Endothelial cell of umbilical vein (primary cell): ENCODE measurements around the gene ATXN7. TPM values are rescaled to one million over a fixed set of nuclear protein-coding genes. Genes with fewer than 3 reads are reported as not detected.

ENCODE experiments used
- BruUV-seq: library from RNA; stranded (reverse); fragments of 400-500 nt; replicated peaks from 2 replicates; lab custom pipeline; 2021; lab: Mats Ljungman, UMichigan
- CTCF ChIA-PET: fragments of 300-600, 350-600 bp; sonication (Branson Sonifier 250); formaldehyde crosslinking; loops from one replicate; lab custom pipeline; 2021; ENCODE audit warnings: antibody characterized with exemption, inconsistent platforms; lab: Charles Lee
- POLR2A ChIA-PET: fragments of 300-600, 350-600 bp; sonication (Branson Sonifier 250); formaldehyde crosslinking; loops from one replicate; lab custom pipeline; 2021; ENCODE audit warnings: antibody characterized with exemption, inconsistent platforms; lab: Charles Lee
- DNase-seq: peaks from one replicate; pipeline ENCODE4 v3.0.0-alpha.2; 2011; ENCODE audit warnings: low read depth, low spot score
- FAIRE-seq: peaks from 2 replicates; lab custom pipeline; 2011; peaks lifted over from hg19 to GRCh38; lab: Jason Lieb, UNC
- H2AFZ ChIP-seq: 2 replicates; pipeline ENCODE4 v1.6.0; 2012; ENCODE audit warnings: low read depth, low read length, control low read depth, inconsistent platforms
- H3K27ac ChIP-seq: 2 replicates; pipeline ENCODE4 v1.5.1; 2011; ENCODE audit warnings: low read depth, mild to moderate bottlenecking, control low read depth, low read length, moderate library complexity; ENCODE audit not compliant: insufficient read depth
- H3K27me3 ChIP-seq, 2 experiments: 2 replicates each; pipeline versions ENCODE4 v1.6.0 to v1.6.1; 2011; ENCODE audit warnings: low read length in 2 of 2, mixed read lengths in 1 of 2; ENCODE audit not compliant: control insufficient read depth in 2 of 2, insufficient read depth in 2 of 2
- H3K36me3 ChIP-seq, 2 experiments: 2 replicates in 1 of 2; 3 replicates in 1 of 2; pipeline ENCODE4 v1.5.1; 2011; ENCODE audit warnings: low read length in 2 of 2, mild to moderate bottlenecking in 1 of 2, moderate library complexity in 1 of 2; ENCODE audit not compliant: control insufficient read depth in 2 of 2, insufficient read depth in 2 of 2; ENCODE audit errors: extremely low read depth in 1 of 2
- H3K4me1 ChIP-seq: 3 replicates; pipeline ENCODE4 v1.5.1; 2011; ENCODE audit warnings: mild to moderate bottlenecking, low read length; ENCODE audit not compliant: control insufficient read depth, insufficient read depth; ENCODE audit errors: extremely low read depth
- H3K4me2 ChIP-seq: 2 replicates; pipeline ENCODE4 v1.6.1; 2011; ENCODE audit warnings: low read length, control low read depth, mixed read lengths; ENCODE audit not compliant: insufficient read depth
- H3K4me3 ChIP-seq, 3 experiments: fragments of 200-600 bp in 1 of 3; sonication (generic), shearing (Covaris generic) in 1 of 3; replicated peaks in 1 of 3; 2 replicates each; pipeline ENCODE4 v1.5.1; 2011 to 2016; ENCODE audit warnings: control low read depth in 3 of 3, low read length in 3 of 3, mild to moderate bottlenecking in 2 of 3, inconsistent platforms in 1 of 3, low read depth in 1 of 3, moderate library complexity in 1 of 3; ENCODE audit not compliant: insufficient read depth in 1 of 3
- H3K79me2 ChIP-seq: 2 replicates; pipeline ENCODE4 v1.6.0; 2012; ENCODE audit warnings: low read length, inconsistent platforms; ENCODE audit not compliant: control insufficient read depth, insufficient read depth
- H3K9ac ChIP-seq: replicated peaks from 2 replicates; pipeline ENCODE3; 2011; ENCODE audit warnings: low read length, control low read depth; ENCODE audit not compliant: insufficient read depth; ENCODE audit errors: extremely low read depth
- H3K9me1 ChIP-seq: replicated peaks from 3 replicates; pipeline ENCODE4 v1.6.0; 2011; ENCODE audit warnings: mild to moderate bottlenecking, low read length; ENCODE audit not compliant: control insufficient read depth, insufficient read depth; ENCODE audit errors: extremely low read depth
- H3K9me3 ChIP-seq: replicated peaks from 2 replicates; pipeline ENCODE4 v1.5.1; 2012; ENCODE audit warnings: low read length, inconsistent platforms; ENCODE audit not compliant: control insufficient read depth, insufficient read depth
- H4K20me1 ChIP-seq: replicated peaks from 2 replicates; pipeline ENCODE3; 2011; ENCODE audit warnings: mild to moderate bottlenecking, low read length; ENCODE audit not compliant: control insufficient read depth, insufficient read depth; ENCODE audit errors: extremely low read depth
- EZH2 ChIP-seq: IDR thresholded peaks from 2 replicates; pipeline ENCODE4 v1.6.1; 2012; ENCODE audit warnings: borderline replicate concordance, low read depth, mild to moderate bottlenecking, moderate library complexity, low read length, inconsistent platforms; ENCODE audit not compliant: severe bottlenecking
- FOS ChIP-seq: IDR thresholded peaks from 2 replicates; pipeline ENCODE4 v1.6.1; 2011; ENCODE audit warnings: mild to moderate bottlenecking, low read length, moderate library complexity, borderline replicate concordance; ENCODE audit not compliant: insufficient read depth
- GATA2 ChIP-seq: IDR thresholded peaks from 2 replicates; pipeline ENCODE4 v1.7.0; 2011; ENCODE audit warnings: low read depth, mild to moderate bottlenecking, moderate library complexity, mixed read lengths, low read length; ENCODE audit not compliant: insufficient read length, insufficient read depth
- JUN ChIP-seq: IDR thresholded peaks from 2 replicates; pipeline ENCODE4 v1.6.1; 2011; ENCODE audit warnings: borderline replicate concordance, low read depth; ENCODE audit not compliant: insufficient read length, insufficient read depth
- MYC ChIP-seq: IDR thresholded peaks from one replicate; pipeline ENCODE4 v1.6.1; 2011; ENCODE audit warnings: mild to moderate bottlenecking, low read depth, low read length
- POLR2A ChIP-seq: IDR thresholded peaks from 2 replicates; pipeline ENCODE4 v1.6.1; 2012; ENCODE audit warnings: low read depth, mild to moderate bottlenecking, control low read depth, low read length
- POLR2AphosphoS5 ChIP-seq: IDR thresholded peaks from 2 replicates; pipeline ENCODE4 v1.6.1; 2012; ENCODE audit warnings: low read depth, mild to moderate bottlenecking, control low read depth, low read length, moderate library complexity; ENCODE audit not compliant: insufficient read depth
- dilution Hi-C: fragments of 300-500 bp; cut with MboI; formaldehyde crosslinking; loops from one replicate; pipeline ENCODE4 v1.15.0; 2019; ENCODE audit warnings: low sequenced_read_pairs; ENCODE audit not compliant: extremely low pct_ligation_motif_present
- intact Hi-C: fragments of 100-400 bp; cut with micrococcal nuclease; formaldehyde crosslinking; loops from one replicate; pipeline ENCODE4 v1.10.0; 2022
- polyA plus RNA-seq, 4 experiments: library from polyadenylated mRNA; depleted of rRNA in 3 of 4; stranded (reverse) in 3 of 4; unstranded in 1 of 4; fragments of >200 nt; gene quantifications; 2 replicates each; pipeline versions ENCODE4 v1.2.1 to v1.2.3, GENCODE V29; 2011 to 2012; ENCODE audit warnings: missing spikeins in 1 of 4
- total RNA-seq: library from RNA; stranded (reverse); gene quantifications from 2 replicates; pipeline ENCODE4 v1.2.3, GENCODE V29; 2021
- TF ChIP-seq, protein P1 (sequence below): IDR thresholded peaks from 2 replicates; pipeline ENCODE4 v1.6.1; 2011; ENCODE audit not compliant: insufficient read depth, insufficient read length
- TF ChIP-seq, protein P2 (sequence below), 2 donors: IDR thresholded peaks; 1 replicate in 1 of 2; 2 replicates in 1 of 2; pipeline ENCODE4 v1.5.1; 2011; ENCODE audit warnings: low read length in 2 of 2, mild to moderate bottlenecking in 2 of 2, moderate library complexity in 2 of 2, control low read depth in 1 of 2, inconsistent platforms in 1 of 2, low read depth in 1 of 2; ENCODE audit not compliant: insufficient read depth in 1 of 2; ENCODE audit errors: extremely low read depth in 1 of 2

The ATXN7 gene
- total and polyA plus RNA-seq, 2 donors (not counting 3 experiments of a cell fraction or from before 2014, with no cell fraction given): 21.2 to 34.7 TPM

DNA sequence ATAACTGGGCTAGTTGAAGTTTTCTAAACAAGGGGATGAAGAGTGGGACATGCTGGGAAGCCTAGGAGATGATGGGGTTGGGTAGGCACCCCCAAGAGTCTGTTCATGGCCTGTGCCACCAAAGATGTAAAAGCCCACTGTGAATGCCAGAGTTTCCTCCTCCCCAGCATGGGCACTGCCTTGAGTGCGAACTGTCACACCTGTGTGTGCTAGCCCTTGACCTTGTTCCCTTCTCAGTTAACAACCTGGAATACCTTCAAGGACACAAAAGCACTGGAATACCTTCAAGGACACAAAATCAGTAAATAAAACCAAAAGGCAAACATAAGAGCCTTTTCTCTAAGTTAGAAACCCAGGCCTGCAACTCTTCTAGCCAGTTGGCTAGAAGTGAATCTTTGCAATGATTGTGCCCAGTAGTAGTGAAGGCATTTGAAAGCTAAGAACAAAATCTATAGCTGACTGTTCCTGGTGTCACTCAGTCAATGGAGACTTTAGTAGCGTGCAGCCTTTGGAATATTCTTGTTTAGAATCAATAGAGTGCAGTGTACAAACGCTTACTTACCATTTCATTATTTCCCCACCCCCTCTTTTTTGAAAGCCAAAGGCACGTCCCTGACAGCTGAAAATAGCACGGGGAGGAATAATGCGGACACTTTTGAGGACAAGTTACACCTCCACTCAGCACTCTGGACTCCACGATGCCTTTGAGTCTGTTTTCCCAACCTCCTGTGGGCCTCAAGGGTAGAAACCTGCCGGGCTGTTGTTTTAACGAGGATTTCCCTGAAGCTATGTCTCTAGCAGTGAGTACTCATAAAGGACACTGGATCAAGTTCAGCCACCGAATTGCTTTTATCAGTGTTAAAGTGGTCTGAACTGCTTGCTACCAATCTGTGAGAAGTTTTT lies 135.4 kb downstream of the ATXN7 start:
- Histone ChIP-seq H3K9me1 (no peaks in the 10 kb centered on the region), H3K4me2 (no peak overlapping the region), H3K79me2 (no peaks in the 10 kb centered on the region), H3K36me3 (peaks cover 2 to 20% of the 10 kb centered on the region in 2 experiments), H4K20me1 (no peaks in the 10 kb centered on the region), H3K4me1 (no peaks in the 10 kb centered on the region), H3K9me3 (no peaks in the 10 kb centered on the region), H3K27ac (no peak overlapping the region), H2AFZ (no peak overlapping the region), H3K27me3 (no peaks in the 10 kb centered on the region), H3K9ac (no peak overlapping the region), H3K4me3 (no peak overlapping the region)
- ChIA-PET CTCF (no interaction called here), POLR2A (no interaction called here)
- intact Hi-C loops (no loop called here), dilution Hi-C loops (no loop called here)
- BruUV-seq: no TSS peak
- no peak for DNase-seq
- FAIRE-seq: no peak
- no peak for TF ChIP-seq FOS
- no peak for TF ChIP-seq EZH2
- no peak for TF ChIP-seq MYC
- no peak for TF ChIP-seq GATA2
- TF ChIP-seq POLR2A: no peak
- TF ChIP-seq, protein P1, sequence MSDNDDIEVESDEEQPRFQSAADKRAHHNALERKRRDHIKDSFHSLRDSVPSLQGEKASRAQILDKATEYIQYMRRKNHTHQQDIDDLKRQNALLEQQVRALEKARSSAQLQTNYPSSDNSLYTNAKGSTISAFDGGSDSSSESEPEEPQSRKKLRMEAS: no peak

DNA sequence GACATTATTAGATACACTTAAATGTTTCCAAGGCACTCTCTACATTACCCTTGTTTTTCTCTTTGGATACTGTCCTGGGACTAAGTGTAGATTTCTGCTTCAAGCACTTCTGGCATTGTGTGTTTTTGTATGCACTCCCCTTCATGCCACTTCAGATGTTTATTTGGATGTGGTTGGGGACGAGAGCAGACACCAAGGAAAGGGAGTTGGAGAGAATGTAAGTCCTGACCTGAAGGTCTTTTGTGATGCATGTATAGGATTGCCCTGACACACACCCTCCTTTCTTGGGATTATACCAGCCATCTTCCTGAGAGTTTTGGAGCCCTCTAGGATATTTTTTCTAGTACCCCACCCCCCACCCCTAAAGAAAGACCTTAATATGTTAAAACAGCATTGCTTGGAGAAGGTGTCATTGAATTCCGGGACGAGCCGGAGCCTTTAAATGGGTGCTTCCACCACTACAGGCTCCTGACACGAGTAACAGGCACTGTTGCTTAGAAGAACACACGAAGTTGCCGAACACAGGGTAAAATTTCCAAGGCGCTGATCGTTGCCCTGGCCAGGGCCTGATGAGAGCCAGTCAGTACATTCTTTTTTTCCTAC lies 136.9 kb downstream of the ATXN7 start:
- H3K36me3 ChIP-seq: peaks cover 5 to 15% of the 10 kb centered on the region in 2 experiments
- H3K9ac ChIP-seq: no peak overlapping the region
- H3K79me2 ChIP-seq: no peaks in the 10 kb centered on the region
- no peaks in the 10 kb centered on the region for H4K20me1 ChIP-seq
- H3K4me2 ChIP-seq: no peak overlapping the region
- H3K4me3 ChIP-seq: no peak overlapping the region
- no TSS peak for BruUV-seq
- CTCF ChIA-PET: no interaction called here
- TF ChIP-seq POLR2A: no peak
- TF ChIP-seq, protein P1: no peak
- no peak for TF ChIP-seq JUN
- no peak for TF ChIP-seq POLR2AphosphoS5
- TF ChIP-seq GATA2: no peak
- TF ChIP-seq, protein P2, sequence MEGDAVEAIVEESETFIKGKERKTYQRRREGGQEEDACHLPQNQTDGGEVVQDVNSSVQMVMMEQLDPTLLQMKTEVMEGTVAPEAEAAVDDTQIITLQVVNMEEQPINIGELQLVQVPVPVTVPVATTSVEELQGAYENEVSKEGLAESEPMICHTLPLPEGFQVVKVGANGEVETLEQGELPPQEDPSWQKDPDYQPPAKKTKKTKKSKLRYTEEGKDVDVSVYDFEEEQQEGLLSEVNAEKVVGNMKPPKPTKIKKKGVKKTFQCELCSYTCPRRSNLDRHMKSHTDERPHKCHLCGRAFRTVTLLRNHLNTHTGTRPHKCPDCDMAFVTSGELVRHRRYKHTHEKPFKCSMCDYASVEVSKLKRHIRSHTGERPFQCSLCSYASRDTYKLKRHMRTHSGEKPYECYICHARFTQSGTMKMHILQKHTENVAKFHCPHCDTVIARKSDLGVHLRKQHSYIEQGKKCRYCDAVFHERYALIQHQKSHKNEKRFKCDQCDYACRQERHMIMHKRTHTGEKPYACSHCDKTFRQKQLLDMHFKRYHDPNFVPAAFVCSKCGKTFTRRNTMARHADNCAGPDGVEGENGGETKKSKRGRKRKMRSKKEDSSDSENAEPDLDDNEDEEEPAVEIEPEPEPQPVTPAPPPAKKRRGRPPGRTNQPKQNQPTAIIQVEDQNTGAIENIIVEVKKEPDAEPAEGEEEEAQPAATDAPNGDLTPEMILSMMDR (IDR thresholded peaks at IDR 0.05; ENCODE audit: extremely low read depth in 1 of 2, insufficient read depth in 1 of 2, low read depth in 1 of 2, low read length in 2 of 2): no peak
- TF ChIP-seq EZH2: no peak
- TF ChIP-seq MYC: no peak
- no peak for TF ChIP-seq FOS
- no peaks in the 10 kb centered on the region for H3K9me3 ChIP-seq
- no peak overlapping the region for H2AFZ ChIP-seq
- DNase-seq (no peak), FAIRE-seq (no peak)
- POLR2A ChIA-PET: no interaction called here
- intact Hi-C loops: no loop called here
- no peaks in the 10 kb centered on the region for H3K9me1 ChIP-seq
- H3K27me3 ChIP-seq: no peaks in the 10 kb centered on the region
- dilution Hi-C loops: no loop called here
- H3K4me1 ChIP-seq: no peaks in the 10 kb centered on the region
- no peak overlapping the region for H3K27ac ChIP-seq
